Endothelial cell of umbilical vein (primary cell): ENCODE measurements around the gene TTC4. TPM values are rescaled to one million over a fixed set of nuclear protein-coding genes. Genes with fewer than 3 reads are reported as not detected.

ENCODE experiments used
- BruUV-seq: library from RNA; stranded (reverse); fragments of 400-500 nt; replicated peaks from 2 replicates; lab custom pipeline; 2021; lab: Mats Ljungman, UMichigan
- CTCF ChIA-PET: fragments of 300-600, 350-600 bp; sonication (Branson Sonifier 250); formaldehyde crosslinking; loops from one replicate; lab custom pipeline; 2021; ENCODE audit warnings: antibody characterized with exemption, inconsistent platforms; lab: Charles Lee
- POLR2A ChIA-PET: fragments of 300-600, 350-600 bp; sonication (Branson Sonifier 250); formaldehyde crosslinking; loops from one replicate; lab custom pipeline; 2021; ENCODE audit warnings: antibody characterized with exemption, inconsistent platforms; lab: Charles Lee
- DNase-seq: peaks from one replicate; pipeline ENCODE4 v3.0.0-alpha.2; 2011; ENCODE audit warnings: low read depth, low spot score
- FAIRE-seq: peaks from 2 replicates; lab custom pipeline; 2011; peaks lifted over from hg19 to GRCh38; lab: Jason Lieb, UNC
- H2AFZ ChIP-seq: 2 replicates; pipeline ENCODE4 v1.6.0; 2012; ENCODE audit warnings: low read depth, low read length, control low read depth, inconsistent platforms
- H3K27ac ChIP-seq: 2 replicates; pipeline ENCODE4 v1.5.1; 2011; ENCODE audit warnings: low read depth, mild to moderate bottlenecking, control low read depth, low read length, moderate library complexity; ENCODE audit not compliant: insufficient read depth
- H3K27me3 ChIP-seq, 2 experiments: 2 replicates each; pipeline versions ENCODE4 v1.6.0 to v1.6.1; 2011; ENCODE audit warnings: low read length in 2 of 2, mixed read lengths in 1 of 2; ENCODE audit not compliant: control insufficient read depth in 2 of 2, insufficient read depth in 2 of 2
- H3K36me3 ChIP-seq, 2 experiments: 2 replicates in 1 of 2; 3 replicates in 1 of 2; pipeline ENCODE4 v1.5.1; 2011; ENCODE audit warnings: low read length in 2 of 2, mild to moderate bottlenecking in 1 of 2, moderate library complexity in 1 of 2; ENCODE audit not compliant: control insufficient read depth in 2 of 2, insufficient read depth in 2 of 2; ENCODE audit errors: extremely low read depth in 1 of 2
- H3K4me1 ChIP-seq: 3 replicates; pipeline ENCODE4 v1.5.1; 2011; ENCODE audit warnings: mild to moderate bottlenecking, low read length; ENCODE audit not compliant: control insufficient read depth, insufficient read depth; ENCODE audit errors: extremely low read depth
- H3K4me2 ChIP-seq: 2 replicates; pipeline ENCODE4 v1.6.1; 2011; ENCODE audit warnings: low read length, control low read depth, mixed read lengths; ENCODE audit not compliant: insufficient read depth
- H3K4me3 ChIP-seq, 3 experiments: fragments of 200-600 bp in 1 of 3; sonication (generic), shearing (Covaris generic) in 1 of 3; replicated peaks in 1 of 3; 2 replicates each; pipeline ENCODE4 v1.5.1; 2011 to 2016; ENCODE audit warnings: control low read depth in 3 of 3, low read length in 3 of 3, mild to moderate bottlenecking in 2 of 3, inconsistent platforms in 1 of 3, low read depth in 1 of 3, moderate library complexity in 1 of 3; ENCODE audit not compliant: insufficient read depth in 1 of 3
- H3K79me2 ChIP-seq: 2 replicates; pipeline ENCODE4 v1.6.0; 2012; ENCODE audit warnings: low read length, inconsistent platforms; ENCODE audit not compliant: control insufficient read depth, insufficient read depth
- H3K9ac ChIP-seq: replicated peaks from 2 replicates; pipeline ENCODE3; 2011; ENCODE audit warnings: low read length, control low read depth; ENCODE audit not compliant: insufficient read depth; ENCODE audit errors: extremely low read depth
- H3K9me1 ChIP-seq: replicated peaks from 3 replicates; pipeline ENCODE4 v1.6.0; 2011; ENCODE audit warnings: mild to moderate bottlenecking, low read length; ENCODE audit not compliant: control insufficient read depth, insufficient read depth; ENCODE audit errors: extremely low read depth
- H3K9me3 ChIP-seq: replicated peaks from 2 replicates; pipeline ENCODE4 v1.5.1; 2012; ENCODE audit warnings: low read length, inconsistent platforms; ENCODE audit not compliant: control insufficient read depth, insufficient read depth
- H4K20me1 ChIP-seq: replicated peaks from 2 replicates; pipeline ENCODE3; 2011; ENCODE audit warnings: mild to moderate bottlenecking, low read length; ENCODE audit not compliant: control insufficient read depth, insufficient read depth; ENCODE audit errors: extremely low read depth
- EZH2 ChIP-seq: IDR thresholded peaks from 2 replicates; pipeline ENCODE4 v1.6.1; 2012; ENCODE audit warnings: borderline replicate concordance, low read depth, mild to moderate bottlenecking, moderate library complexity, low read length, inconsistent platforms; ENCODE audit not compliant: severe bottlenecking
- GATA2 ChIP-seq: IDR thresholded peaks from 2 replicates; pipeline ENCODE4 v1.7.0; 2011; ENCODE audit warnings: low read depth, mild to moderate bottlenecking, moderate library complexity, mixed read lengths, low read length; ENCODE audit not compliant: insufficient read length, insufficient read depth
- MAX ChIP-seq: IDR thresholded peaks from 2 replicates; pipeline ENCODE4 v1.6.1; 2011; ENCODE audit not compliant: insufficient read depth, insufficient read length
- MYC ChIP-seq: IDR thresholded peaks from one replicate; pipeline ENCODE4 v1.6.1; 2011; ENCODE audit warnings: mild to moderate bottlenecking, low read depth, low read length
- POLR2A ChIP-seq: IDR thresholded peaks from 2 replicates; pipeline ENCODE4 v1.6.1; 2012; ENCODE audit warnings: low read depth, mild to moderate bottlenecking, control low read depth, low read length
- POLR2AphosphoS5 ChIP-seq: IDR thresholded peaks from 2 replicates; pipeline ENCODE4 v1.6.1; 2012; ENCODE audit warnings: low read depth, mild to moderate bottlenecking, control low read depth, low read length, moderate library complexity; ENCODE audit not compliant: insufficient read depth
- dilution Hi-C: fragments of 300-500 bp; cut with MboI; formaldehyde crosslinking; loops from one replicate; pipeline ENCODE4 v1.15.0; 2019; ENCODE audit warnings: low sequenced_read_pairs; ENCODE audit not compliant: extremely low pct_ligation_motif_present
- intact Hi-C: fragments of 100-400 bp; cut with micrococcal nuclease; formaldehyde crosslinking; loops from one replicate; pipeline ENCODE4 v1.10.0; 2022
- polyA plus RNA-seq, 4 experiments: library from polyadenylated mRNA; depleted of rRNA in 3 of 4; stranded (reverse) in 3 of 4; unstranded in 1 of 4; fragments of >200 nt; gene quantifications; 2 replicates each; pipeline versions ENCODE4 v1.2.1 to v1.2.3, GENCODE V29; 2011 to 2012; ENCODE audit warnings: missing spikeins in 1 of 4
- total RNA-seq: library from RNA; stranded (reverse); gene quantifications from 2 replicates; pipeline ENCODE4 v1.2.3, GENCODE V29; 2021
- TF ChIP-seq, protein P1 (sequence below), 2 donors: IDR thresholded peaks; 1 replicate in 1 of 2; 2 replicates in 1 of 2; pipeline ENCODE4 v1.5.1; 2011; ENCODE audit warnings: low read length in 2 of 2, mild to moderate bottlenecking in 2 of 2, moderate library complexity in 2 of 2, control low read depth in 1 of 2, inconsistent platforms in 1 of 2, low read depth in 1 of 2; ENCODE audit not compliant: insufficient read depth in 1 of 2; ENCODE audit errors: extremely low read depth in 1 of 2

The TTC4 gene
- total and polyA plus RNA-seq, 2 donors (not counting 3 experiments of a cell fraction or from before 2014, with no cell fraction given): 19.2 to 28.8 TPM

- dilution Hi-C loops: no loop called here
- Histone ChIP-seq H3K36me3 (no peaks in the 10 kb centered on the region), H3K4me2 (no peak overlapping the region), H3K4me3 (no peak overlapping the region), H3K79me2 (no peaks in the 10 kb centered on the region), H3K27ac (no peak overlapping the region), H3K9me1 (no peaks in the 10 kb centered on the region), H3K27me3 (peaks cover 0 to 2% of the 10 kb centered on the region in 2 experiments), H2AFZ (no peak overlapping the region), H3K9ac (no peak overlapping the region), H3K9me3 (no peaks in the 10 kb centered on the region), H4K20me1 (no peaks in the 10 kb centered on the region), H3K4me1 (no peaks in the 10 kb centered on the region)
- intact Hi-C loops: no loop called here
- FAIRE-seq: no peak
- ChIA-PET POLR2A (no interaction called here), CTCF (no interaction called here)
- BruUV-seq: no TSS peak
- no peak for DNase-seq
- no peak for TF ChIP-seq POLR2A
- no peak for TF ChIP-seq POLR2AphosphoS5
- no peak for TF ChIP-seq MAX
- TF ChIP-seq, protein P1, sequence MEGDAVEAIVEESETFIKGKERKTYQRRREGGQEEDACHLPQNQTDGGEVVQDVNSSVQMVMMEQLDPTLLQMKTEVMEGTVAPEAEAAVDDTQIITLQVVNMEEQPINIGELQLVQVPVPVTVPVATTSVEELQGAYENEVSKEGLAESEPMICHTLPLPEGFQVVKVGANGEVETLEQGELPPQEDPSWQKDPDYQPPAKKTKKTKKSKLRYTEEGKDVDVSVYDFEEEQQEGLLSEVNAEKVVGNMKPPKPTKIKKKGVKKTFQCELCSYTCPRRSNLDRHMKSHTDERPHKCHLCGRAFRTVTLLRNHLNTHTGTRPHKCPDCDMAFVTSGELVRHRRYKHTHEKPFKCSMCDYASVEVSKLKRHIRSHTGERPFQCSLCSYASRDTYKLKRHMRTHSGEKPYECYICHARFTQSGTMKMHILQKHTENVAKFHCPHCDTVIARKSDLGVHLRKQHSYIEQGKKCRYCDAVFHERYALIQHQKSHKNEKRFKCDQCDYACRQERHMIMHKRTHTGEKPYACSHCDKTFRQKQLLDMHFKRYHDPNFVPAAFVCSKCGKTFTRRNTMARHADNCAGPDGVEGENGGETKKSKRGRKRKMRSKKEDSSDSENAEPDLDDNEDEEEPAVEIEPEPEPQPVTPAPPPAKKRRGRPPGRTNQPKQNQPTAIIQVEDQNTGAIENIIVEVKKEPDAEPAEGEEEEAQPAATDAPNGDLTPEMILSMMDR (IDR thresholded peaks at IDR 0.05; ENCODE audit: extremely low read depth in 1 of 2, insufficient read depth in 1 of 2, low read depth in 1 of 2, low read length in 2 of 2): no peak
- TF ChIP-seq EZH2: no peak
- TF ChIP-seq GATA2: no peak
- no peak for TF ChIP-seq MYC
Measured at GRCh38 chr1:54697896-54698295, 17.8 kb upstream of the TTC4 start.
